Rectal smooth muscle tissue (tissue), 1 donor: Measurements from ENCODE around the gene ARHGDIB.

Experiments used
- H3K27ac ChIP-seq: one replicate; pipeline ENCODE4 v1.7.0; 2013; ENCODE audit warnings: low read depth, low read length, inconsistent platforms
- H3K27me3 ChIP-seq: one replicate; pipeline ENCODE4 v1.7.0; 2013; ENCODE audit warnings: low read length; ENCODE audit not compliant: control insufficient read depth, insufficient read depth
- H3K36me3 ChIP-seq: one replicate; pipeline ENCODE4 v1.7.0; 2013; ENCODE audit warnings: low read length; ENCODE audit not compliant: control insufficient read depth, insufficient read depth
- H3K4me1 ChIP-seq: one replicate; pipeline ENCODE4 v1.7.0; 2013; ENCODE audit warnings: low read length; ENCODE audit not compliant: control insufficient read depth, insufficient read depth
- H3K4me3 ChIP-seq: one replicate; pipeline ENCODE4 v1.7.0; 2013; ENCODE audit warnings: low read length
- H3K9ac ChIP-seq: one replicate; pipeline ENCODE4 v1.7.0; 2013; ENCODE audit warnings: low read length

Gene ARHGDIB

GRCh38 chr12:14913381-14913781 is 48.0 kb downstream of the ARHGDIB start:
- H3K36me3 ChIP-seq = no peaks in the 10 kb centered on the region
- H3K27ac ChIP-seq = peak overlapping the region; percentile 46
- H3K4me3 ChIP-seq = no peak overlapping the region
- H3K27me3 ChIP-seq = no peaks in the 10 kb centered on the region
- no peaks in the 10 kb centered on the region for H3K4me1 ChIP-seq
- no peak overlapping the region for H3K9ac ChIP-seq

- no peak overlapping the region for H3K27ac ChIP-seq
- H3K4me3 ChIP-seq = no peak overlapping the region
- no peaks in the 10 kb centered on the region for H3K36me3 ChIP-seq
Observed at GRCh38 chr12:14911131-14911530, 50.3 kb downstream of the ARHGDIB start.

GRCh38 chr12:14910090-14910915 is 51.1 kb downstream of the ARHGDIB start:
- no peak overlapping the region for H3K9ac ChIP-seq
- H3K36me3 ChIP-seq = no peaks in the 10 kb centered on the region
- H3K4me3 ChIP-seq = no peak overlapping the region
- H3K4me1 ChIP-seq = no peaks in the 10 kb centered on the region
- H3K27me3 ChIP-seq = no peaks in the 10 kb centered on the region
- no peak overlapping the region for H3K27ac ChIP-seq

More at GRCh38 chr12:14911131-14911530, 50.3 kb downstream of the ARHGDIB start:
- H3K27me3 ChIP-seq = no peaks in the 10 kb centered on the region
- H3K9ac ChIP-seq = no peak overlapping the region
- no peaks in the 10 kb centered on the region for H3K4me1 ChIP-seq

- Histone ChIP-seq H3K36me3 (no peaks in the 10 kb centered on the region), H3K27me3 (no peaks in the 10 kb centered on the region), H3K4me1 (no peaks in the 10 kb centered on the region), H3K9ac (no peak overlapping the region), H3K4me3 (no peak overlapping the region), H3K27ac (no peak overlapping the region)
Observed at GRCh38 chr12:14907953-14908352, 53.4 kb downstream of the ARHGDIB start.

GRCh38 chr12:14906114-14906513 is 55.3 kb downstream of the ARHGDIB start:
- H3K9ac ChIP-seq = no peak overlapping the region
- no peaks in the 10 kb centered on the region for H3K27me3 ChIP-seq
- no peak overlapping the region for H3K27ac ChIP-seq

DNA sequence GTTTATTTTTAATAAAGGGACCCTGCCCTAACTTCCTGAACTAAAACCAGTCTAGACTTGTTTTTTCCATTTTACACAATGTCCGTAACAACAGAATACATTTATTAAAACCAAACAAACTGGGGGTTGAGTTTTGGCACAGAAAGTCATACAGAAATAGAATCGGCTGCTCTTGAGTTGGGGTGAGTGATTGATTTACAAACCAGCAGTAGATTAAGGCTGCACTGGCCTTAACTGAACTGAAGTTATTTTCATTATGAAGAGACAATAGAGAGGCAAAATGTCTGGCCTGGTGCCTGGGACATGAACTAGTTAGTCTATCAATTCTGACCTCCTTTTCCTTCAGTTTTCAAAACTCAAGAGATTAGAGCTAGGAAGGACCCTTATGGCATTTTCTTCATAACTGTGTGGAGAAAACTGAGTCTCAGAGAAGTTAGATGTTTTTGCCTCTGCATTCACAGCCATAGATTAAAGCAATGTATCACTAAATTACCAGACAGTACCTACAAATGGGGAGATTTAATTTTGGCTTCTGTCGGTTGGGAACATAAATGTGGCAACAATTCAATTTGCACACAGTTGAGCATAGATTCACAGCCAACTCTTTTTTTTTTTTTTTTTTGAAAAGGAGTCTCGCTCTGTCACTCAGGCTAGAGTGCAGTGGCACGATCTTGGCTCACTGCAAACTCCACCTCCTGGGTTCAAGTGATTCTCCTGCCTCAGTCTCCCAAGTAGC is 56.0 kb downstream of the ARHGDIB start:
- Histone ChIP-seq H3K36me3 (no peaks in the 10 kb centered on the region), H3K4me3 (no peak overlapping the region), H3K27ac (no peak overlapping the region), H3K4me1 (peaks cover 2% of the 10 kb centered on the region), H3K9ac (no peak overlapping the region), H3K27me3 (no peaks in the 10 kb centered on the region)

More at GRCh38 chr12:14906114-14906513, 55.3 kb downstream of the ARHGDIB start:
- H3K4me1 ChIP-seq = peaks cover 1% of the 10 kb centered on the region
- H3K4me3 ChIP-seq = no peak overlapping the region
- no peaks in the 10 kb centered on the region for H3K36me3 ChIP-seq

DNA sequence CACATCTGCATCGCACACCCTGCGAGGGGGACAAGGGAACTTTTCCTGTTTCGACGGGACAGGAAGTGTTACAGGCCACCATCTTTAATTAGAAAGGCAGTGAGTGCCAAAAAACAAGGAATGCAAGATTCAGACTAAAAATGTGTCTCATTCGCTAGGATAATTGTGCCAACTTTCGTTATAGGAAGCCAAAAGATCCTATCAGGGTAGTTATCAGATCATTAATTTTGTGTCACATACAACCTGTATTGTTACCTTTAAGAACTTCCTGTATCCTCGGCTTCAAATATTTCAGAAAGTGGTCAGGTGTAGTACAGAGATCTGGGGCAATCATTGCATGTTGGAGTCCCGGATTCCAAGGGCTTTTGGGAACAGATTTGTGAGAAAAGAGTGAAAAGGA is 56.5 kb downstream of the ARHGDIB start:
- Histone ChIP-seq H3K4me1 (peaks cover 2% of the 10 kb centered on the region), H3K27me3 (no peaks in the 10 kb centered on the region), H3K9ac (no peak overlapping the region), H3K27ac (no peak overlapping the region), H3K4me3 (no peak overlapping the region), H3K36me3 (no peaks in the 10 kb centered on the region)

DNA sequence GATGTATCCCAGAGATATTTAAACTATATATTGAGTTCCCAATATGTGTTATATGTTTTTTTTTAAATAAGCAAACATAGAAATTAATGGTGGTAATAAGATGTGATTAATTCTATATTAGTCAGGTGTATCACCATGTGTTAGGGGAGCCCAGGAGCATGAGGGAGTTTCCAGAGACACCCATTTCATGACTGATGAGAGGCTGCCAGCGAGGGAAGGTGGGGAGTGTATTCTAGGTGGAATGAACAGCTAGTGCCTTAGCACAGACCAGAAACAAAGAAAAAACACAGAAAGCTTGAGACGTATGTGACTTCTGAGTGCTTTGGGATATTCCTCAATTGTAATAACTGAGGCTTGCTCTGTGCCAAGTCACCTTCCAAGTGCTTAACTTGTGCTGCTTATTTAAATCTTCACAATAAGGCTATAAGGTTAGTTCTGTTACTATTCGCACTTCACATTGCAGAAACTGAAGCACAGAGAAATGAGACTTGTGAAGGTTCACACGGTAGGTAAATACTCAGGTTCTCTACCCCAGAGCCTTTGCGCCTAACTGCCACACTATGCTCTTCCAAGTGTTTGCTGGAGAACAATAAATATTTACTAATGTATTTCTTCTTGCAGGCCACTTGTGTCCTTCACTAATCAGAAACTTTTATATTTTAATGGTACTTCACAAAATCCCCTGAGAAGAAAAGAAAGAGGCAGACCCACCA is 57.9 kb downstream of the ARHGDIB start:
- Histone ChIP-seq H3K27ac (no peak overlapping the region), H3K4me3 (no peak overlapping the region), H3K4me1 (peaks cover 2% of the 10 kb centered on the region), H3K27me3 (no peaks in the 10 kb centered on the region), H3K36me3 (no peaks in the 10 kb centered on the region), H3K9ac (no peak overlapping the region)

- no peaks in the 10 kb centered on the region for H3K27me3 ChIP-seq
- H3K4me1 ChIP-seq = peaks cover 2% of the 10 kb centered on the region
- H3K27ac ChIP-seq = no peak overlapping the region
- no peak overlapping the region for H3K9ac ChIP-seq
- no peak overlapping the region for H3K4me3 ChIP-seq
- no peaks in the 10 kb centered on the region for H3K36me3 ChIP-seq
Observed at GRCh38 chr12:14902465-14902864, 58.9 kb downstream of the ARHGDIB start.

- H3K9ac ChIP-seq = no peak overlapping the region
- H3K4me3 ChIP-seq = no peak overlapping the region
- no peaks in the 10 kb centered on the region for H3K36me3 ChIP-seq
- no peaks in the 10 kb centered on the region for H3K27me3 ChIP-seq
- peak overlapping the region; percentile 3 for H3K27ac ChIP-seq
- H3K4me1 ChIP-seq = peaks cover 10% of the 10 kb centered on the region
Observed at GRCh38 chr12:14901228-14901562, 60.2 kb downstream of the ARHGDIB start.

GRCh38 chr12:14900521-14901227 is 60.7 kb downstream of the ARHGDIB start:
- H3K4me1 ChIP-seq = peaks cover 10% of the 10 kb centered on the region
- no peaks in the 10 kb centered on the region for H3K27me3 ChIP-seq
- no peak overlapping the region for H3K4me3 ChIP-seq
- H3K27ac ChIP-seq = no peak overlapping the region
- no peaks in the 10 kb centered on the region for H3K36me3 ChIP-seq
- no peak overlapping the region for H3K9ac ChIP-seq
